HepG2 (cell line): ENCODE data around the gene NKX1-1. TPM values are rescaled to one million over a fixed set of nuclear protein-coding genes. Genes with fewer than 3 reads are reported as not detected.

Experiments
- ATAC-seq: fragments of 200-7000 bp; cut with Tn5 transposase; 3 replicates; pipeline ENCODE4 v1.9.1; 2020; ENCODE audit warnings: mild to moderate bottlenecking, moderate library complexity
- BruUV-seq: library from RNA; stranded (reverse); fragments of 400-500 nt; replicated peaks from 2 replicates; lab custom pipeline; 2021; lab: Mats Ljungman, UMichigan
- CTCF ChIA-PET: fragments of 300-600 bp; formaldehyde crosslinking; extraction: SDS; loops from one replicate; lab custom pipeline; 2021; ENCODE audit warnings: low total read pairs, inconsistent platforms, low intra/inter-chr PET ratio; lab: Yijun Ruan, JAX
- POLR2A ChIA-PET: fragments of 350-600 bp; sonication (Branson Sonifier 250); formaldehyde crosslinking; loops from one replicate; lab custom pipeline; 2020; ENCODE audit warnings: antibody characterized with exemption, inconsistent platforms; lab: Yijun Ruan, JAX
- DNase-seq: peaks from one replicate; pipeline ENCODE4 v3.0.0-alpha.2; 2015; ENCODE audit warnings: low spot score
- FAIRE-seq: peaks from 3 replicates; lab custom pipeline; 2011; peaks lifted over from hg19 to GRCh38; lab: Jason Lieb, UNC
- H2AFZ ChIP-seq: one replicate; pipeline ENCODE4 v1.6.1; 2011; ENCODE audit warnings: low read length, inconsistent platforms
- H3K27ac ChIP-seq: fragments of 300-600 bp; 3 replicates; pipeline ENCODE4 v1.8.0; 2011; ENCODE audit warnings: mixed run types, mild to moderate bottlenecking, mixed read lengths, low read length, inconsistent platforms; ENCODE audit not compliant: insufficient read depth; ENCODE audit errors: extremely low read length
- H3K27me3 ChIP-seq, 2 experiments: fragments of 200-600 bp in 1 of 2; 2 replicates in 1 of 2; 3 replicates in 1 of 2; pipeline versions ENCODE4 v1.6.0 to v1.8.0; 2011; ENCODE audit warnings: low read length in 2 of 2, mild to moderate bottlenecking in 2 of 2, moderate library complexity in 2 of 2, inconsistent platforms in 1 of 2; ENCODE audit not compliant: insufficient read depth in 2 of 2, control insufficient read depth in 1 of 2
- H3K36me3 ChIP-seq, 2 experiments: fragments of 200-600 bp in 1 of 2; replicated peaks in 1 of 2; 2 replicates in 1 of 2; 3 replicates in 1 of 2; pipeline versions ENCODE4 v1.5.1 to v1.8.0; 2011; ENCODE audit warnings: low read length in 2 of 2, inconsistent platforms in 1 of 2; ENCODE audit not compliant: insufficient read depth in 2 of 2, control insufficient read depth in 1 of 2
- H3K4me1 ChIP-seq: 2 replicates; pipeline ENCODE4 v1.5.1; 2012; ENCODE audit warnings: low read length, inconsistent platforms; ENCODE audit not compliant: insufficient read depth
- H3K4me2 ChIP-seq: 2 replicates; pipeline ENCODE4 v1.6.0; 2011; ENCODE audit warnings: low read depth, low read length, inconsistent platforms
- H3K4me3 ChIP-seq, 3 experiments: fragments of 200-600 bp in 1 of 3; sonication (generic), shearing (Covaris generic) in 1 of 3; replicated peaks in 1 of 3; 2 replicates each; pipeline ENCODE4 v1.5.1; 2011 to 2016; ENCODE audit warnings: low read length in 3 of 3, inconsistent platforms in 2 of 3, low read depth in 2 of 3, mild to moderate bottlenecking in 2 of 3, control low read depth in 1 of 3, mixed read lengths in 1 of 3; ENCODE audit not compliant: insufficient read depth in 1 of 3
- H3K79me2 ChIP-seq: one replicate; pipeline ENCODE4 v1.6.1; 2011; ENCODE audit warnings: low read length, inconsistent platforms; ENCODE audit not compliant: insufficient read depth
- H3K9ac ChIP-seq: 2 replicates; pipeline ENCODE4 v1.6.0; 2011; ENCODE audit warnings: mild to moderate bottlenecking, low read depth, low read length, inconsistent platforms; ENCODE audit not compliant: insufficient read depth
- H3K9me3 ChIP-seq: 2 replicates; pipeline ENCODE4 v1.5.1; 2012; ENCODE audit warnings: mild to moderate bottlenecking, low read length
- H4K20me1 ChIP-seq: 2 replicates; pipeline ENCODE4 v1.6.0; 2011; ENCODE audit warnings: inconsistent platforms, mild to moderate bottlenecking, low read length, moderate library complexity; ENCODE audit not compliant: insufficient read depth
- CCDC6 ChIP-seq: sonication (generic); formaldehyde crosslinking; IDR thresholded peaks from 2 replicates; pipeline ENCODE4 v1.8.1; 2022; ENCODE audit warnings: mild to moderate bottlenecking, missing genetic modification reagents, moderate library complexity
- DMAP1 ChIP-seq: IDR thresholded peaks from 2 replicates; pipeline ENCODE4 v1.6.1; 2016
- JUND ChIP-seq: sonication (generic); formaldehyde crosslinking; IDR thresholded peaks from 2 replicates; pipeline ENCODE4 v1.8.0; 2022; ENCODE audit warnings: mild to moderate bottlenecking, missing genetic modification reagents
- MATR3 ChIP-seq: sonication (generic); formaldehyde crosslinking; IDR thresholded peaks from 2 replicates; pipeline ENCODE4 v1.4.0; 2020; ENCODE audit warnings: missing genetic modification reagents
- NBN ChIP-seq: fragments of 450-650 bp; conservative IDR thresholded peaks from 2 replicates; pipeline ENCODE4 v1.6.1; 2017
- PCBP2 ChIP-seq: fragments of 200-400 bp; formaldehyde crosslinking; optimal IDR thresholded peaks from 2 replicates; pipeline ENCODE3; 2018; ENCODE audit warnings: low read length, low read depth; ENCODE audit not compliant: poor library complexity, severe bottlenecking
- ZFX ChIP-seq: sonication (generic); formaldehyde crosslinking; IDR thresholded peaks from 2 replicates; pipeline ENCODE4 v1.4.0; 2020; ENCODE audit warnings: mild to moderate bottlenecking, low read depth, missing genetic modification reagents, moderate library complexity
- ZNF563 ChIP-seq: sonication (generic); formaldehyde crosslinking; IDR thresholded peaks from 2 replicates; pipeline ENCODE4 v1.8.0; 2022; ENCODE audit warnings: mild to moderate bottlenecking, moderate library complexity, missing genetic modification reagents
- WGBS: methylation state at CpG from one replicate; pipeline ENCODE4 v1.1.6; 2017; ENCODE audit warnings: low lambda C conversion rate; 5-methylcytosine and 5-hydroxymethylcytosine counted together
- in situ Hi-C: cut with HindIII; loops from 2 replicates; pipeline ENCODE4 v1.10.0; 2017; ENCODE audit warnings: low pct_unique_long_range_greater_than_20kb; ENCODE audit not compliant: extremely low pct_ligation_motif_present
- intact Hi-C: fragments of 100-400 bp; cut with micrococcal nuclease; formaldehyde crosslinking; loops from one replicate; pipeline ENCODE4 v1.10.0; 2022; ENCODE audit not compliant: unreplicated experiment
- polyA plus RNA-seq, 8 experiments: library from polyadenylated mRNA; depleted of rRNA in 3 of 8; stranded (reverse) in 7 of 8; unstranded in 1 of 8; fragments of >200 nt; fragmentation: Illumina TruSeq in 4 of 8; extraction: Trizol in 4 of 8; gene quantifications; 2 replicates each; pipeline versions ENCODE4 v1.2.1 to v1.2.3, GENCODE V29; 2011 to 2016; ENCODE audit warnings: low read depth in 4 of 8, missing spikeins in 1 of 8, mixed read lengths in 1 of 8; ENCODE audit not compliant: insufficient read depth in 1 of 8
- total RNA-seq, 5 experiments: library from RNA; depleted of rRNA; stranded (reverse); fragments of >200 nt; fragmentation: Illumina TruSeq; extraction: Trizol; gene quantifications; 2 replicates each; pipeline ENCODE4 v1.2.3, GENCODE V29; 2016; ENCODE audit warnings: low read depth in 1 of 5

Gene NKX1-1
- total and polyA plus RNA-seq, 2 of the 13 experiments (the other 11 are each of a cell fraction or from before 2014, with no cell fraction given), result not detected

- H3K9ac ChIP-seq, result no peak overlapping the region
Observed at GRCh38 chr4:1367936-1368289, 38.3 kb downstream of the NKX1-1 start.

GRCh38 chr4:1367230-1367935 lies 38.9 kb downstream of the NKX1-1 start:
- Histone ChIP-seq H4K20me1 (0 out of 2 replicates have a peak, but pooled peaks cover 3% of the 10 kb centered on the region), H3K9ac (no peak overlapping the region), H3K27ac (no peak overlapping the region), H3K9me3 (no peaks in the 10 kb centered on the region), H2AFZ (no peak overlapping the region), H3K4me1 (no peaks in the 10 kb centered on the region), H3K79me2 (no peaks in the 10 kb centered on the region), H3K4me2 (no peak overlapping the region), H3K36me3 (peaks cover 4 to 26% of the 10 kb centered on the region in 2 experiments; a peak in 3 of 5 replicates), H3K27me3 (no peaks in the 10 kb centered on the region), H3K4me3 (no peak overlapping the region)
- DNase-seq, result no peak
- no TSS peak for BruUV-seq
- ChIA-PET POLR2A (no interaction called here), CTCF (no interaction called here)
- WGBS, result 93% methylated on average over 11 of the region's 17 CpGs
- no peak for TF ChIP-seq ZNF563 (CRISPR knock-in tag)
- TF ChIP-seq PCBP2, result no peak
- no peak for TF ChIP-seq MATR3
- TF ChIP-seq ZFX (CRISPR knock-in tag), result no peak
- TF ChIP-seq NBN, result no peak
- TF ChIP-seq JUND (CRISPR knock-in tag), result no peak
- intact Hi-C loops, result no loop called here
- FAIRE-seq, result no peak
- no peak for ATAC-seq
- in situ Hi-C loops, result no loop called here

More at GRCh38 chr4:1367936-1368289, 38.3 kb downstream of the NKX1-1 start:
- no peak overlapping the region for H3K4me2 ChIP-seq
- no peak for DNase-seq
- CTCF ChIA-PET, result no interaction called here
- peaks cover 4 to 23% of the 10 kb centered on the region in 2 experiments; a peak in 3 of 5 replicates for H3K36me3 ChIP-seq
- no peaks in the 10 kb centered on the region for H3K27me3 ChIP-seq
- FAIRE-seq, result no peak
- 0 out of 2 replicates have a peak, but pooled peaks cover under 1% of the 10 kb centered on the region for H4K20me1 ChIP-seq
- no TSS peak for BruUV-seq
- intact Hi-C loops (no loop called here), in situ Hi-C loops (no loop called here)
- H3K9me3 ChIP-seq, result no peaks in the 10 kb centered on the region
- no peaks in the 10 kb centered on the region for H3K4me1 ChIP-seq
- POLR2A ChIA-PET, result no interaction called here
- no peak for ATAC-seq
- WGBS, result 93% methylated on average over 3 of the region's 10 CpGs
- no peak for TF ChIP-seq DMAP1 (CRISPR knock-in tag)
- TF ChIP-seq CCDC6 (CRISPR knock-in tag), result no peak
- TF ChIP-seq ZNF563 (CRISPR knock-in tag), result no peak
- H3K79me2 ChIP-seq, result no peaks in the 10 kb centered on the region
- H2AFZ ChIP-seq, result no peak overlapping the region
- no peak overlapping the region for H3K4me3 ChIP-seq
- no peak overlapping the region for H3K27ac ChIP-seq
